SJSA1 (cell line): ENCODE data around the gene INTS12. TPM values are rescaled to one million over a fixed set of nuclear protein-coding genes. Genes with fewer than 3 reads are reported as not detected.

Experiments
- DNase-seq, 2 experiments: peaks; one replicate each; pipeline ENCODE4 v3.0.0-alpha.2; 2015 to 2020; ENCODE audit warnings: low spot score in 2 of 2, low read depth in 1 of 2
- H3K27ac ChIP-seq: fragments of 250-450 bp; sonication (Bioruptor Pico); 2 replicates; pipeline ENCODE4 v1.5.1; 2020; ENCODE audit warnings: mild to moderate bottlenecking, moderate library complexity
- H3K27me3 ChIP-seq: fragments of 250-450 bp; sonication (Bioruptor Pico); replicated peaks from 2 replicates; pipeline ENCODE4 v1.5.1; 2020; ENCODE audit warnings: mild to moderate bottlenecking, moderate library complexity
- H3K36me3 ChIP-seq: fragments of 250-450 bp; sonication (Bioruptor Pico); 2 replicates; pipeline ENCODE4 v1.5.1; 2020; ENCODE audit warnings: mild to moderate bottlenecking
- H3K4me1 ChIP-seq: fragments of 250-450 bp; sonication (Bioruptor Pico); replicated peaks from 2 replicates; pipeline ENCODE4 v1.6.1; 2021; ENCODE audit warnings: mild to moderate bottlenecking
- H3K4me3 ChIP-seq: fragments of 250-450 bp; sonication (Bioruptor Pico); 2 replicates; pipeline ENCODE4 v1.5.1; 2020; ENCODE audit warnings: mild to moderate bottlenecking
- H3K9me3 ChIP-seq: fragments of 250-450 bp; sonication (Bioruptor Pico); replicated peaks from 2 replicates; pipeline ENCODE4 v1.5.1; 2020; ENCODE audit warnings: mild to moderate bottlenecking
- total RNA-seq: library from RNA; depleted of rRNA; stranded (reverse); fragments of >200 nt; shearing (Covaris generic); gene quantifications from 2 replicates; pipeline ENCODE4 v1.2.3, GENCODE V29; 2014

INTS12 gene
- total RNA-seq, 1 experiment from 2014 or later = 24.2 TPM

DNA sequence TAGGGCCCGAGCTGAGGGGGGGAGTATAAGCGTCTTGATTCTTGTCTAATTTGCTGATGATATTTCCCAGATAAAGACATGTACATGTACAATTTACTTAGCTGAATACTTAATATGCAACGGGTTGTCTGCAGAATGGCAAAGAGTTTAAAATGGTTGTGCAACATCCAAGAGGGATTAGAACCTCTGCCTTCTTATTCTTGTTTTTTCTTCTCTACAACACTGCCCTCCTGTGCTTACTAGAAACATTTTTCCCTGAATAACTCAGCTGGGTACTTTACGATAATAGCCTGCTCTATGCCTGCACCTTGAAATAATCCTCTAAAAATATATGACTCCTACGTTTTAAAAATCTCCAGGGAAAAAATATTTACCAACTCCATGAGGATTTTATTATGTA is 41.8 kb downstream of the INTS12 start:
- Histone ChIP-seq H3K27me3 (peaks cover 3% of the 10 kb centered on the region; the same call in 1 of the 2 replicates), H3K9me3 (no peaks in the 10 kb centered on the region), H3K27ac (no peak overlapping the region), H3K4me3 (no peak overlapping the region), H3K4me1 (no peaks in the 10 kb centered on the region), H3K36me3 (no peaks in the 10 kb centered on the region)
- DNase-seq = no peak

GRCh38 chr4:105662935-105663675 is 45.4 kb downstream of the INTS12 start:
- no peaks in the 10 kb centered on the region for H3K9me3 ChIP-seq

GRCh38 chr4:105661028-105661427 is 47.5 kb downstream of the INTS12 start:
- no peak overlapping the region for H3K27ac ChIP-seq
- H3K4me1 ChIP-seq = no peaks in the 10 kb centered on the region
- H3K9me3 ChIP-seq = no peaks in the 10 kb centered on the region
- no peak overlapping the region for H3K4me3 ChIP-seq
- no peak for DNase-seq
- H3K36me3 ChIP-seq = no peaks in the 10 kb centered on the region
- H3K27me3 ChIP-seq = no peaks in the 10 kb centered on the region; the same call in 1 of the 2 replicates

More at GRCh38 chr4:105662935-105663675, 45.4 kb downstream of the INTS12 start:
- H3K4me1 ChIP-seq = no peaks in the 10 kb centered on the region
- H3K27ac ChIP-seq = no peak overlapping the region
- H3K27me3 ChIP-seq = no peaks in the 10 kb centered on the region; the same call in 1 of the 2 replicates
- H3K36me3 ChIP-seq = no peaks in the 10 kb centered on the region
- no peak for DNase-seq
- no peak overlapping the region for H3K4me3 ChIP-seq

GRCh38 chr4:105659190-105659589 is 49.3 kb downstream of the INTS12 start:
- no peaks in the 10 kb centered on the region for H3K36me3 ChIP-seq
- H3K9me3 ChIP-seq = no peaks in the 10 kb centered on the region
- no peaks in the 10 kb centered on the region; the same call in 1 of the 2 replicates for H3K27me3 ChIP-seq
- H3K4me1 ChIP-seq = no peaks in the 10 kb centered on the region
- no peak for DNase-seq
- no peak overlapping the region for H3K4me3 ChIP-seq
- no peak overlapping the region for H3K27ac ChIP-seq

GRCh38 chr4:105657117-105657765 is 51.2 kb downstream of the INTS12 start:
- DNase-seq = no peak
- Histone ChIP-seq H3K4me1 (no peaks in the 10 kb centered on the region), H3K27me3 (no peaks in the 10 kb centered on the region; the same call in 1 of the 2 replicates)

DNA sequence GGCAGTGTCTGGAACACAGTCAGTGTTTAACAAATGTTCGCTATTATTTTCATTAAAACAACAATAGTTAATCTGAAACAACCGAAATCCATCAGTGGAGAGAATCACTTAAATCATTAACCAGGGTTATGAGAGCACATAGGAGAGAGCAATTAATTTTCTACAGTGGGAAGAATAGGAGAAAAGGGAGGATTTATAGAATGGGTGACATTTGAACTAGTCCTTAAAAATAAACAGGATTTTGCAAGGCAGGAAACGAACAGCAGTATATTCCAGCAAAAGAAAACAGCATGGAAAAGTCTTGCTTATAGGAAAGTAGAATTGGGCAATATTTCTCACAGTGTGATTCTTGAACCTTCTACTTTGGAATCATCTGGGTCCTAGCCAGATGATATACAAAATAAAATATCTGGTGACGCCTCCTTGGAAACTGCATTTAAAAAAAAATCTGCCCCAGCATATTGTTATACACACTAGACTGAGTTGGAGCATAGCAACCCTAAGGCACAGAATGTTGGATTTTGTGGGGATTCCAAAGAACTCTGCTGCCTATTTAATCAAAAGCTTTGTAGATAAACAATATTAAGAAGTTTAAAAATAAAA is 56.1 kb downstream of the INTS12 start:
- Histone ChIP-seq H3K36me3 (no peaks in the 10 kb centered on the region), H3K4me3 (no peak overlapping the region), H3K9me3 (no peaks in the 10 kb centered on the region), H3K27me3 (0 out of 2 replicates have a peak, but pooled peaks cover 3% of the 10 kb centered on the region), H3K27ac (no peak overlapping the region), H3K4me1 (no peaks in the 10 kb centered on the region)
- no peak for DNase-seq

More at GRCh38 chr4:105657117-105657765, 51.2 kb downstream of the INTS12 start:
- Histone ChIP-seq H3K27ac (no peak overlapping the region), H3K9me3 (no peaks in the 10 kb centered on the region), H3K36me3 (no peaks in the 10 kb centered on the region), H3K4me3 (no peak overlapping the region)

DNA sequence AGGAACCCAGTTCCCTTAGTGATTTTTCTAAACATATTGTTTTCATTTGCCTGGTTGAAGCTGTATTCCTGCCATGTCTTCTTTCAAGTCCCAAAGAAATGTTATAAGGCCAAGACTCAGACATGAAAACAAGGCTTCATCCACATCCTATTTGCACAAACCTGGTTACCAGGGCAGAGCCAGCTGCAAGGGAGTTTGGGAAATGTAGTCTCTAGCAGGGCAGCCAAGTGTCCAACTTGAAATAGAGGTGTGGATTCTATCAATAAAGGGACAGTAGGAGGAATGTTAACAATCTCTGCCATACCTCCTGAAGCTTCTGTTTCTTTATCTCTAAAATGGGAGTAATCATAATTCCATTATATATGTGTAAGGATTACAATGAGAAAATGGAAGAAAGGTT is 56.6 kb downstream of the INTS12 start:
- H3K4me3 ChIP-seq = no peak overlapping the region
- H3K4me1 ChIP-seq = no peaks in the 10 kb centered on the region
- DNase-seq = no peak
- H3K36me3 ChIP-seq = no peaks in the 10 kb centered on the region
- H3K27me3 ChIP-seq = 0 out of 2 replicates have a peak, but pooled peaks cover 3% of the 10 kb centered on the region
- H3K27ac ChIP-seq = no peak overlapping the region
- H3K9me3 ChIP-seq = no peaks in the 10 kb centered on the region

- DNase-seq = no peak
- no peaks in the 10 kb centered on the region for H3K36me3 ChIP-seq
- 0 out of 2 replicates have a peak, but pooled peaks cover 3% of the 10 kb centered on the region for H3K27me3 ChIP-seq
- H3K27ac ChIP-seq = no peak overlapping the region
- H3K9me3 ChIP-seq = no peaks in the 10 kb centered on the region
- H3K4me3 ChIP-seq = no peak overlapping the region
- no peaks in the 10 kb centered on the region for H3K4me1 ChIP-seq
Measured at GRCh38 chr4:105650190-105650589, 58.3 kb downstream of the INTS12 start.

- no peak overlapping the region for H3K27ac ChIP-seq
- H3K9me3 ChIP-seq = no peaks in the 10 kb centered on the region
- H3K4me1 ChIP-seq = no peaks in the 10 kb centered on the region
- 0 out of 2 replicates have a peak, but pooled peaks cover 2% of the 10 kb centered on the region for H3K27me3 ChIP-seq
- H3K4me3 ChIP-seq = no peak overlapping the region
- DNase-seq = no peak
- no peaks in the 10 kb centered on the region for H3K36me3 ChIP-seq
Measured at GRCh38 chr4:105645440-105645839, 63.0 kb downstream of the INTS12 start.

- Histone ChIP-seq H3K4me1 (no peaks in the 10 kb centered on the region), H3K27ac (no peak overlapping the region), H3K36me3 (no peaks in the 10 kb centered on the region), H3K27me3 (no peaks in the 10 kb centered on the region), H3K9me3 (no peaks in the 10 kb centered on the region), H3K4me3 (no peak overlapping the region)
- DNase-seq = no peak
Measured at GRCh38 chr4:105644257-105644656, 64.2 kb downstream of the INTS12 start.

DNA sequence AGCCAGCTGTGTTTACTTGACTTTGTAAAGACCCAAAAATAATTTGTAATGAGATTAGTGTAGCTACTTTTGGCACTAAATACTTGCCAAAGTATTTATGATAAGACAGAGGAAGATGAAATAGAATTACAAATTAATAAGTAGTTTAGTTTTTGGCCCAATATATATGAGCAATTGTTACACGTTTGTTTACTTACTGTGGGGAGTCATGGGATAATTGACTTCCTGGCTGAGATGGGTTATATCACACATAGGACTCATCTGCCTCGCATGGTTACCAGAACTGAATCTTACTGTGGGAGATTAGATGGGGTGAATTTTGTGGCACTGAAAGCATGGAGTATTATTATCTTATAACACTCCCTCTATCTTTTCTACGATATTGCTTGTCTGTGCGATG is 66.6 kb downstream of the INTS12 start:
- Histone ChIP-seq H3K4me1 (no peaks in the 10 kb centered on the region), H3K36me3 (no peaks in the 10 kb centered on the region), H3K9me3 (no peaks in the 10 kb centered on the region), H3K27ac (no peak overlapping the region), H3K27me3 (no peaks in the 10 kb centered on the region), H3K4me3 (no peak overlapping the region)
- DNase-seq = no peak

GRCh38 chr4:105637408-105638176 is 70.9 kb downstream of the INTS12 start:
- no peak overlapping the region for H3K4me3 ChIP-seq
- H3K36me3 ChIP-seq = no peaks in the 10 kb centered on the region
- no peaks in the 10 kb centered on the region for H3K4me1 ChIP-seq
- no peak for DNase-seq
- no peaks in the 10 kb centered on the region for H3K9me3 ChIP-seq
- H3K27me3 ChIP-seq = no peaks in the 10 kb centered on the region
- H3K27ac ChIP-seq = no peak overlapping the region

DNA sequence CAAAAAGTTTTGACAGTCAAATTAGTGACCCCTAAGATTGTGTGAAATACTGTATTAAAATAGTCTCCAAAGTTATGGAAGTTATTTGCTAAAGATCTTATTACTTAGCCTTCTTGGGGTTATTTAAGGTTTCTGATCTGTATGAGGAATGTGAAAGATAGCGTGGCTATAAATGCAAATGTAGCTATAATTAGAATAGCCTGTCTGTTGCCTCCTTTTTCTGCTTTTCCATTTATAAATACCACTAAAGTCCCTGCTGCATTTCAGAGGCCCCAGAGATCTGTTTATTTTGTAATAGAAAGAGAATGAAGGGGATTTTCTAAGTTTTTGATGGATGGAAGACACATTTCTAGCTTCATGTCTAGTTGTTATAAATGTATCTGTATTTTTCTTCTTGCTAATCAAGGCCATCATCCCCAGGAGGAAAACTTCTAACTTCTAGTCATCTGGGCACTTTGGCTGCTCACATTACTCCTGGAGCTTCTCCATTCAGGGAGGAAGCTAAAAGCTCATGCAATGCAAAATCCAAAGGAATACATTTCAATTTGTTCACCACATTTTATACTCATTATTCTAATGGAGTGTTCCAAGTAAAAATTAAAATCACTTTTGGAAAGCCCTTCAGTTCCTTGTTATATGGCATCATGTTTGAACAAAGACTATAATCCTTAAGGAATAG is 73.9 kb downstream of the INTS12 start:
- Histone ChIP-seq H3K4me1 (no peaks in the 10 kb centered on the region), H3K9me3 (no peaks in the 10 kb centered on the region), H3K27ac (no peak overlapping the region), H3K36me3 (no peaks in the 10 kb centered on the region), H3K4me3 (no peak overlapping the region), H3K27me3 (no peaks in the 10 kb centered on the region)
- DNase-seq = no peak
